Measurements from ENCODE around the gene PPM1H.

- TF ChIP-seq CTCF (IDR thresholded peaks at IDR 0.05; ENCODE audit: low read depth, low read length) (no peak), EZH2phosphoT487 (IDR thresholded peaks at IDR 0.05; ENCODE audit: low read depth) (no peak)
Observed at GRCh38 chr12:62848418-62848817, 86.5 kb downstream of the PPM1H start.

All from OCI-LY3 (cell line).